H9 (cell line): Measurements from ENCODE around the gene SURF1. TPM values are rescaled to one million over a fixed set of nuclear protein-coding genes. Genes with fewer than 3 reads are reported as not detected.

Experiments used
- DNase-seq: peaks from one replicate; pipeline ENCODE4 v3.0.0-alpha.2; 2017
- H2AFZ ChIP-seq: one replicate; pipeline ENCODE4 v1.6.1; 2013; ENCODE audit warnings: mild to moderate bottlenecking, low read length, control low read depth, moderate library complexity
- H2AK5ac ChIP-seq: 2 replicates; pipeline ENCODE4 v1.6.1; 2013; ENCODE audit warnings: low read length, control low read depth, mixed read lengths; ENCODE audit not compliant: insufficient read length
- H2BK120ac ChIP-seq: one replicate; pipeline ENCODE4 v1.6.1; 2013; ENCODE audit warnings: low read depth, mild to moderate bottlenecking, low read length, control low read depth, inconsistent platforms; ENCODE audit not compliant: poor library complexity, severe bottlenecking
- H2BK12ac ChIP-seq: 2 replicates; pipeline ENCODE4 v1.6.1; 2013; ENCODE audit warnings: low read length, control low read depth, mixed read lengths, low read depth; ENCODE audit not compliant: insufficient read length
- H2BK15ac ChIP-seq: 2 replicates; pipeline ENCODE4 v1.6.1; 2013; ENCODE audit warnings: low read depth, low read length, control low read depth
- H2BK20ac ChIP-seq: one replicate; pipeline ENCODE4 v1.6.1; 2013; ENCODE audit warnings: low read depth, mild to moderate bottlenecking, low read length, control low read depth, inconsistent platforms; ENCODE audit not compliant: poor library complexity, severe bottlenecking
- H2BK5ac ChIP-seq: 2 replicates; pipeline ENCODE4 v1.6.1; 2013; ENCODE audit warnings: low read length, control low read depth, mixed read lengths; ENCODE audit not compliant: insufficient read length
- H3K14ac ChIP-seq: 2 replicates; pipeline ENCODE4 v1.6.1; 2013; ENCODE audit warnings: low read length, control low read depth; ENCODE audit not compliant: insufficient read depth
- H3K18ac ChIP-seq: 2 replicates; pipeline ENCODE4 v1.6.1; 2013; ENCODE audit warnings: low read depth, mild to moderate bottlenecking, mixed read lengths, low read length, control low read depth; ENCODE audit not compliant: insufficient read length
- H3K23ac ChIP-seq: 2 replicates; pipeline ENCODE4 v1.6.1; 2013; ENCODE audit warnings: low read length, control low read depth, mixed read lengths, low read depth; ENCODE audit not compliant: insufficient read length
- H3K23me2 ChIP-seq: 2 replicates; pipeline ENCODE4 v1.6.1; 2013; ENCODE audit warnings: low read depth, mild to moderate bottlenecking, mixed read lengths, low read length, control low read depth; ENCODE audit not compliant: insufficient read length, poor library complexity, severe bottlenecking
- H3K27ac ChIP-seq: 2 replicates; pipeline ENCODE4 v1.5.1; 2013; ENCODE audit warnings: low read length, control low read depth, mixed read lengths, low read depth; ENCODE audit not compliant: insufficient read length
- H3K27me3 ChIP-seq: 2 replicates; pipeline ENCODE4 v1.6.1; 2013; ENCODE audit warnings: low read length, control low read depth, inconsistent platforms; ENCODE audit not compliant: insufficient read depth
- H3K4ac ChIP-seq: 2 replicates; pipeline ENCODE4 v1.6.1; 2013; ENCODE audit warnings: low read depth, mild to moderate bottlenecking, control low read depth, inconsistent platforms, low read length, moderate library complexity
- H3K4me1 ChIP-seq: 2 replicates; pipeline ENCODE4 v1.6.1; 2013; ENCODE audit warnings: low read length, control low read depth, inconsistent platforms; ENCODE audit not compliant: insufficient read depth
- H3K4me2 ChIP-seq: 2 replicates; pipeline ENCODE4 v1.6.1; 2013; ENCODE audit warnings: low read length, control low read depth, mixed read lengths; ENCODE audit not compliant: insufficient read length, insufficient read depth
- H3K56ac ChIP-seq: 2 replicates; pipeline ENCODE4 v1.6.1; 2013; ENCODE audit warnings: low read depth, mild to moderate bottlenecking, mixed read lengths, low read length, control low read depth; ENCODE audit not compliant: insufficient read length
- H3K79me1 ChIP-seq: 2 replicates; pipeline ENCODE4 v1.6.1; 2013; ENCODE audit warnings: low read depth, mild to moderate bottlenecking, moderate library complexity, low read length, control low read depth, inconsistent platforms; ENCODE audit not compliant: insufficient read depth, poor library complexity, severe bottlenecking
- H3K79me2 ChIP-seq: 2 replicates; pipeline ENCODE4 v1.6.1; 2013; ENCODE audit warnings: low read length, control low read depth, inconsistent platforms; ENCODE audit not compliant: insufficient read depth
- H3K9ac ChIP-seq: 2 replicates; pipeline ENCODE4 v1.6.1; 2013; ENCODE audit warnings: low read length, control low read depth, mixed read lengths; ENCODE audit not compliant: insufficient read length; ENCODE audit errors: extremely low read depth
- H3K9me3 ChIP-seq: one replicate; pipeline ENCODE4 v1.6.1; 2013; ENCODE audit warnings: low read depth, low read length, inconsistent platforms; ENCODE audit not compliant: control insufficient read depth
- H3T11ph ChIP-seq: one replicate; pipeline ENCODE4 v1.6.1; 2013; ENCODE audit warnings: mild to moderate bottlenecking, low read length, control low read depth, inconsistent platforms
- H4K20me1 ChIP-seq: one replicate; pipeline ENCODE4 v1.6.1; 2013; ENCODE audit not compliant: control insufficient read depth, insufficient read length, insufficient read depth
- H4K5ac ChIP-seq: 2 replicates; pipeline ENCODE4 v1.6.1; 2013; ENCODE audit warnings: low read depth, mild to moderate bottlenecking, mixed read lengths, low read length, control low read depth; ENCODE audit not compliant: insufficient read length
- H4K8ac ChIP-seq: replicated peaks from 2 replicates; pipeline ENCODE4 v1.6.1; 2013; ENCODE audit warnings: low read length, control low read depth, mixed read lengths, low read depth; ENCODE audit not compliant: insufficient read length
- H4K91ac ChIP-seq: 2 replicates; pipeline ENCODE4 v1.6.1; 2013; ENCODE audit warnings: low read depth, mild to moderate bottlenecking, moderate library complexity, mixed read lengths, low read length, control low read depth; ENCODE audit not compliant: insufficient read length
- H3K27ac Mint-ChIP-seq, 3 experiments: 2 replicates in 2 of 3; 3 replicates in 1 of 3; pipeline ENCODE4 v1.8.0; 2020 to 2021; ENCODE audit warnings: mixed read lengths in 3 of 3, mild to moderate bottlenecking in 1 of 3, moderate library complexity in 1 of 3
- H3K27me3 Mint-ChIP-seq: 2 replicates; pipeline ENCODE4 v1.8.0; 2021; ENCODE audit warnings: low read depth, mild to moderate bottlenecking, moderate library complexity, mixed read lengths
- H3K36me3 Mint-ChIP-seq, 3 experiments: 2 replicates in 2 of 3; 3 replicates in 1 of 3; pipeline ENCODE4 v1.8.0; 2020 to 2021; ENCODE audit warnings: low read depth in 3 of 3, mixed read lengths in 3 of 3; ENCODE audit not compliant: insufficient read depth in 1 of 3
- H3K4me1 Mint-ChIP-seq, 2 experiments: 2 replicates each; pipeline ENCODE4 v1.8.0; 2020; ENCODE audit warnings: mixed read lengths in 2 of 2
- H3K4me3 Mint-ChIP-seq, 2 experiments: 2 replicates in 1 of 2; 3 replicates in 1 of 2; pipeline ENCODE4 v1.8.0; 2020 to 2021; ENCODE audit warnings: mild to moderate bottlenecking in 2 of 2, mixed read lengths in 2 of 2, moderate library complexity in 1 of 2
- H3K9me3 Mint-ChIP-seq, 2 experiments: 2 replicates in 1 of 2; 3 replicates in 1 of 2; pipeline ENCODE4 v1.8.0; 2020; ENCODE audit warnings: mild to moderate bottlenecking in 2 of 2, mixed read lengths in 2 of 2, moderate library complexity in 1 of 2
- WGBS: extraction: QIAGEN DNeasy Blood & Tissue Kit; methylation state at CpG from one replicate; pipeline ENCODE4 v1.1.7; 2013; ENCODE audit warnings: missing lambda C conversion rate, low lambda C conversion rate, mixed read lengths; ENCODE audit not compliant: insufficient read length; ENCODE audit errors: extremely low coverage; 5-methylcytosine and 5-hydroxymethylcytosine counted together
- total RNA-seq: library from RNA; stranded (reverse); gene quantifications from 2 replicates; pipeline ENCODE4 v1.2.1, GENCODE V29; 2021
- TF ChIP-seq, protein P1 (sequence below): fragments of 200-600 bp; sonication (generic); conservative IDR thresholded peaks from 3 replicates; pipeline ENCODE4 v1.8.0; 2021; ENCODE audit warnings: antibody characterized with exemption, mild to moderate bottlenecking

Gene SURF1
- total RNA-seq, 1 experiment from 2014 or later, result 43.3 TPM

DNA sequence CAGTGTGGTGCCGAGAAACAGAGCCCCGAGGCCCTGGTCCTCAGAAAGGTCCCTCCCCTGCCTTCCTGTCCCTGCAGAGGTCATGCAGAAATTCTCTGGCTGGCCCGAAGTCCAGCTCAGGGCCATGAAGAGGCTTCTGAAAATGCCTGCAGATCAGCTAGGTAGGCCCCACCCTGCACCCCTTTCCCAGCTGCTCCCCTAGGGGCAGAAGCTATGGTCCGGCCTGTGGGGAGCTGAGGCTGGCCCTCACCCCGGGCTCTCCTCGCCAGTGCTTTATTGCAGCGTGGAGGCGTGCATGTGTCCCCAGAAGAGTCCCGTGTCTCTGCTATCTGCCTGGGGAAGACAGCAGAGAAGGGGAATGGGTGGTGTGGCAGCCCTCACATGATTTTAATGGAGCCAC, 41.6 kb upstream of the SURF1 start:
- no peaks in the 10 kb centered on the region for H3K79me1 ChIP-seq
- Mint-ChIP-seq H3K4me3 (no peak overlapping the region), H3K9me3 (no peaks in the 10 kb centered on the region), H3K27ac (no peak overlapping the region), H3K36me3 (no peaks in the 10 kb centered on the region; a peak in 1 of 7 replicates), H3K4me1 (peaks cover 0 to 3% of the 10 kb centered on the region in 2 experiments; a peak in 1 of 4 replicates), H3K27me3 (peaks cover 24% of the 10 kb centered on the region)
- TF ChIP-seq, protein P1, sequence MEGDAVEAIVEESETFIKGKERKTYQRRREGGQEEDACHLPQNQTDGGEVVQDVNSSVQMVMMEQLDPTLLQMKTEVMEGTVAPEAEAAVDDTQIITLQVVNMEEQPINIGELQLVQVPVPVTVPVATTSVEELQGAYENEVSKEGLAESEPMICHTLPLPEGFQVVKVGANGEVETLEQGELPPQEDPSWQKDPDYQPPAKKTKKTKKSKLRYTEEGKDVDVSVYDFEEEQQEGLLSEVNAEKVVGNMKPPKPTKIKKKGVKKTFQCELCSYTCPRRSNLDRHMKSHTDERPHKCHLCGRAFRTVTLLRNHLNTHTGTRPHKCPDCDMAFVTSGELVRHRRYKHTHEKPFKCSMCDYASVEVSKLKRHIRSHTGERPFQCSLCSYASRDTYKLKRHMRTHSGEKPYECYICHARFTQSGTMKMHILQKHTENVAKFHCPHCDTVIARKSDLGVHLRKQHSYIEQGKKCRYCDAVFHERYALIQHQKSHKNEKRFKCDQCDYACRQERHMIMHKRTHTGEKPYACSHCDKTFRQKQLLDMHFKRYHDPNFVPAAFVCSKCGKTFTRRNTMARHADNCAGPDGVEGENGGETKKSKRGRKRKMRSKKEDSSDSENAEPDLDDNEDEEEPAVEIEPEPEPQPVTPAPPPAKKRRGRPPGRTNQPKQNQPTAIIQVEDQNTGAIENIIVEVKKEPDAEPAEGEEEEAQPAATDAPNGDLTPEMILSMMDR, result no peak
- no peak overlapping the region for H3K14ac ChIP-seq
- no CpG with 5 or more reads among the region's 9 CpGs for WGBS
- no peak overlapping the region for H3K27ac ChIP-seq
- DNase-seq, result no peak
- H3K79me2 ChIP-seq, result no peaks in the 10 kb centered on the region
- no peak overlapping the region for H3K4me2 ChIP-seq
- H4K20me1 ChIP-seq, result no peaks in the 10 kb centered on the region
- no peak overlapping the region for H2BK15ac ChIP-seq
- H3T11ph ChIP-seq, result no peak overlapping the region
- no peak overlapping the region for H2BK120ac ChIP-seq
- no peak overlapping the region for H3K18ac ChIP-seq
- H2AK5ac ChIP-seq, result no peak overlapping the region
- H4K5ac ChIP-seq, result no peak overlapping the region
- H2BK12ac ChIP-seq, result no peak overlapping the region
- H3K23ac ChIP-seq, result no peak overlapping the region
- H2BK5ac ChIP-seq, result no peak overlapping the region
- H4K8ac ChIP-seq, result no peak overlapping the region
- H3K56ac ChIP-seq, result no peak overlapping the region
- no peaks in the 10 kb centered on the region for H3K9me3 ChIP-seq
- no peaks in the 10 kb centered on the region for H3K27me3 ChIP-seq
- no peak overlapping the region for H2BK20ac ChIP-seq
- H2AFZ ChIP-seq, result no peak overlapping the region
- no peak overlapping the region for H3K9ac ChIP-seq
- no peak overlapping the region for H3K4ac ChIP-seq
- no peaks in the 10 kb centered on the region for H3K23me2 ChIP-seq
- no peak overlapping the region for H4K91ac ChIP-seq
- H3K4me1 ChIP-seq, result no peaks in the 10 kb centered on the region
